HepG2 (cell line): Measurements from ENCODE around the gene CDO1. TPM values are rescaled to one million over a fixed set of nuclear protein-coding genes. Genes with fewer than 3 reads are reported as not detected.
A peak's percentile ranks its signal among the peaks of the same experiment; 100 is the strongest.

Source experiments
- ATAC-seq: fragments of 200-7000 bp; cut with Tn5 transposase; 3 replicates; pipeline ENCODE4 v1.9.1; 2020; ENCODE audit warnings: mild to moderate bottlenecking, moderate library complexity
- BruUV-seq: library from RNA; stranded (reverse); fragments of 400-500 nt; replicated peaks from 2 replicates; lab custom pipeline; 2021; lab: Mats Ljungman, UMichigan
- CTCF ChIA-PET: fragments of 300-600 bp; formaldehyde crosslinking; extraction: SDS; loops from one replicate; lab custom pipeline; 2021; ENCODE audit warnings: low total read pairs, inconsistent platforms, low intra/inter-chr PET ratio; lab: Yijun Ruan, JAX
- POLR2A ChIA-PET: fragments of 350-600 bp; sonication (Branson Sonifier 250); formaldehyde crosslinking; loops from one replicate; lab custom pipeline; 2020; ENCODE audit warnings: antibody characterized with exemption, inconsistent platforms; lab: Yijun Ruan, JAX
- DNase-seq: peaks from one replicate; pipeline ENCODE4 v3.0.0-alpha.2; 2015; ENCODE audit warnings: low spot score
- FAIRE-seq: peaks from 3 replicates; lab custom pipeline; 2011; peaks lifted over from hg19 to GRCh38; lab: Jason Lieb, UNC
- H2AFZ ChIP-seq: one replicate; pipeline ENCODE4 v1.6.1; 2011; ENCODE audit warnings: low read length, inconsistent platforms
- H3K27ac ChIP-seq: fragments of 300-600 bp; 3 replicates; pipeline ENCODE4 v1.8.0; 2011; ENCODE audit warnings: mixed run types, mild to moderate bottlenecking, mixed read lengths, low read length, inconsistent platforms; ENCODE audit not compliant: insufficient read depth; ENCODE audit errors: extremely low read length
- H3K27me3 ChIP-seq, 2 experiments: fragments of 200-600 bp in 1 of 2; 2 replicates in 1 of 2; 3 replicates in 1 of 2; pipeline versions ENCODE4 v1.6.0 to v1.8.0; 2011; ENCODE audit warnings: low read length in 2 of 2, mild to moderate bottlenecking in 2 of 2, moderate library complexity in 2 of 2, inconsistent platforms in 1 of 2; ENCODE audit not compliant: insufficient read depth in 2 of 2, control insufficient read depth in 1 of 2
- H3K36me3 ChIP-seq, 2 experiments: fragments of 200-600 bp in 1 of 2; replicated peaks in 1 of 2; 2 replicates in 1 of 2; 3 replicates in 1 of 2; pipeline versions ENCODE4 v1.5.1 to v1.8.0; 2011; ENCODE audit warnings: low read length in 2 of 2, inconsistent platforms in 1 of 2; ENCODE audit not compliant: insufficient read depth in 2 of 2, control insufficient read depth in 1 of 2
- H3K4me1 ChIP-seq: 2 replicates; pipeline ENCODE4 v1.5.1; 2012; ENCODE audit warnings: low read length, inconsistent platforms; ENCODE audit not compliant: insufficient read depth
- H3K4me2 ChIP-seq: 2 replicates; pipeline ENCODE4 v1.6.0; 2011; ENCODE audit warnings: low read depth, low read length, inconsistent platforms
- H3K4me3 ChIP-seq, 3 experiments: fragments of 200-600 bp in 1 of 3; sonication (generic), shearing (Covaris generic) in 1 of 3; replicated peaks in 1 of 3; 2 replicates each; pipeline ENCODE4 v1.5.1; 2011 to 2016; ENCODE audit warnings: low read length in 3 of 3, inconsistent platforms in 2 of 3, low read depth in 2 of 3, mild to moderate bottlenecking in 2 of 3, control low read depth in 1 of 3, mixed read lengths in 1 of 3; ENCODE audit not compliant: insufficient read depth in 1 of 3
- H3K79me2 ChIP-seq: one replicate; pipeline ENCODE4 v1.6.1; 2011; ENCODE audit warnings: low read length, inconsistent platforms; ENCODE audit not compliant: insufficient read depth
- H3K9ac ChIP-seq: 2 replicates; pipeline ENCODE4 v1.6.0; 2011; ENCODE audit warnings: mild to moderate bottlenecking, low read depth, low read length, inconsistent platforms; ENCODE audit not compliant: insufficient read depth
- H3K9me3 ChIP-seq: 2 replicates; pipeline ENCODE4 v1.5.1; 2012; ENCODE audit warnings: mild to moderate bottlenecking, low read length
- H4K20me1 ChIP-seq: 2 replicates; pipeline ENCODE4 v1.6.0; 2011; ENCODE audit warnings: inconsistent platforms, mild to moderate bottlenecking, low read length, moderate library complexity; ENCODE audit not compliant: insufficient read depth
- E2F1 ChIP-seq: sonication (generic); formaldehyde crosslinking; IDR thresholded peaks from 2 replicates; pipeline ENCODE4 v1.5.0; 2020; ENCODE audit warnings: missing genetic modification reagents
- EHMT2 ChIP-seq: fragments of 200-600 bp; sonication (generic); IDR thresholded peaks from 2 replicates; pipeline ENCODE4 v1.7.0; 2017; ENCODE audit warnings: antibody characterized with exemption, low read depth, low read length, borderline replicate concordance
- IRF2 ChIP-seq: IDR thresholded peaks from 2 replicates; pipeline ENCODE4 v1.6.1; 2018; ENCODE audit warnings: missing genetic modification reagents, missing compliant biosample characterization
- POLR2G ChIP-seq: fragments of 200-400 bp; formaldehyde crosslinking; IDR thresholded peaks from 2 replicates; pipeline ENCODE4 v1.6.1; 2018; ENCODE audit warnings: mild to moderate bottlenecking, low read depth, low read length, moderate library complexity
- RCOR2 ChIP-seq: IDR thresholded peaks from 2 replicates; pipeline ENCODE4 v1.6.1; 2016; ENCODE audit warnings: missing biosample characterization, missing genetic modification reagents
- ZFX ChIP-seq: sonication (generic); formaldehyde crosslinking; IDR thresholded peaks from 2 replicates; pipeline ENCODE4 v1.4.0; 2020; ENCODE audit warnings: mild to moderate bottlenecking, low read depth, missing genetic modification reagents, moderate library complexity
- ZGPAT ChIP-seq: IDR thresholded peaks from 2 replicates; pipeline ENCODE4 v1.6.1; 2016; ENCODE audit warnings: mild to moderate bottlenecking
- ZNF33B ChIP-seq: sonication (generic); formaldehyde crosslinking; IDR thresholded peaks from 2 replicates; pipeline ENCODE4 v1.5.1; 2020; ENCODE audit warnings: mild to moderate bottlenecking, missing genetic modification reagents
- ZNF549 ChIP-seq: sonication (generic); formaldehyde crosslinking; IDR thresholded peaks from 2 replicates; pipeline ENCODE4 v1.5.0; 2020; ENCODE audit warnings: missing genetic modification reagents
- ZNF577 ChIP-seq: sonication (generic); formaldehyde crosslinking; IDR thresholded peaks from 2 replicates; pipeline ENCODE4 v1.4.0; 2020; ENCODE audit warnings: mild to moderate bottlenecking, low read depth, missing genetic modification reagents, borderline replicate concordance
- ZNF589 ChIP-seq: sonication (generic); formaldehyde crosslinking; conservative IDR thresholded peaks from 2 replicates; pipeline ENCODE4 v1.8.0; 2022; ENCODE audit warnings: mild to moderate bottlenecking, moderate library complexity, missing genetic modification reagents
- ZNF629 ChIP-seq: sonication (generic); formaldehyde crosslinking; conservative IDR thresholded peaks from 2 replicates; pipeline ENCODE4 v1.5.0; 2020; ENCODE audit warnings: missing genetic modification reagents
- ZNF646 ChIP-seq: sonication (generic); formaldehyde crosslinking; IDR thresholded peaks from 2 replicates; pipeline ENCODE4 v1.9.0; 2021; ENCODE audit warnings: mild to moderate bottlenecking, missing genetic modification reagents
- ZNF713 ChIP-seq: sonication (generic); formaldehyde crosslinking; IDR thresholded peaks from 2 replicates; pipeline ENCODE4 v1.4.0; 2020; ENCODE audit warnings: mild to moderate bottlenecking, missing genetic modification reagents
- WGBS: methylation state at CpG from one replicate; pipeline ENCODE4 v1.1.6; 2017; ENCODE audit warnings: low lambda C conversion rate; 5-methylcytosine and 5-hydroxymethylcytosine counted together
- in situ Hi-C: cut with HindIII; loops from 2 replicates; pipeline ENCODE4 v1.10.0; 2017; ENCODE audit warnings: low pct_unique_long_range_greater_than_20kb; ENCODE audit not compliant: extremely low pct_ligation_motif_present
- intact Hi-C: fragments of 100-400 bp; cut with micrococcal nuclease; formaldehyde crosslinking; loops from one replicate; pipeline ENCODE4 v1.10.0; 2022; ENCODE audit not compliant: unreplicated experiment
- polyA plus RNA-seq, 8 experiments: library from polyadenylated mRNA; depleted of rRNA in 3 of 8; stranded (reverse) in 7 of 8; unstranded in 1 of 8; fragments of >200 nt; fragmentation: Illumina TruSeq in 4 of 8; extraction: Trizol in 4 of 8; gene quantifications; 2 replicates each; pipeline versions ENCODE4 v1.2.1 to v1.2.3, GENCODE V29; 2011 to 2016; ENCODE audit warnings: low read depth in 4 of 8, missing spikeins in 1 of 8, mixed read lengths in 1 of 8; ENCODE audit not compliant: insufficient read depth in 1 of 8
- total RNA-seq, 5 experiments: library from RNA; depleted of rRNA; stranded (reverse); fragments of >200 nt; fragmentation: Illumina TruSeq; extraction: Trizol; gene quantifications; 2 replicates each; pipeline ENCODE4 v1.2.3, GENCODE V29; 2016; ENCODE audit warnings: low read depth in 1 of 5

The CDO1 gene
- total and polyA plus RNA-seq, 2 of the 13 experiments (the other 11 are each of a cell fraction or from before 2014, with no cell fraction given), result 3.2 to 4.4 TPM

- no peaks in the 10 kb centered on the region for H3K9me3 ChIP-seq
- TSS peak; percentile 58 for BruUV-seq
- peak; percentile 88 for DNase-seq
- H3K36me3 ChIP-seq, result peaks cover 0 to 11% of the 10 kb centered on the region in 2 experiments; a peak in 2 of 5 replicates
- H3K4me1 ChIP-seq, result peaks cover 50% of the 10 kb centered on the region
- H3K4me2 ChIP-seq, result peak within 1 kb of the TSS; percentile 97
- H3K79me2 ChIP-seq, result peaks cover 83% of the 10 kb centered on the region
- H3K9ac ChIP-seq, result peak within 1 kb of the TSS; percentile 94
- peaks cover 13% of the 10 kb centered on the region for H4K20me1 ChIP-seq
- H3K27ac ChIP-seq, result peak within 1 kb of the TSS; percentile 99
- ChIA-PET POLR2A (no interaction called here), CTCF (no interaction called here)
- WGBS, result 26% methylated on average over 38 of the region's 65 CpGs
- no peaks in the 10 kb centered on the region; a peak in 1 of 5 replicates for H3K27me3 ChIP-seq
- ATAC-seq, result peak; percentile 85
- in situ Hi-C loops (loop anchor here (25.0 kb wide), 1 partner anchor 221 kb away; no protein-coding TSS in a partner anchor), intact Hi-C loops (loop anchor here (5.0 kb wide), 2 partner anchors 246 to 299 kb away; partner anchors contain the start of genes COMMD10 and FEM1C)
- H3K4me3 ChIP-seq, result peak within 1 kb of the TSS; percentile 77 to 98 (median 91)
- FAIRE-seq, result no peak
- peak within 1 kb of the TSS; percentile 100 for H2AFZ ChIP-seq
- peak; percentile 71; the same call in 1 of the 2 replicates for TF ChIP-seq ZNF589 (CRISPR knock-in tag)
- TF ChIP-seq RCOR2 (CRISPR knock-in tag), result peak; percentile 54; the same call in 1 of the 2 replicates
- TF ChIP-seq E2F1, result peak; percentile 53; the same call in 1 of the 2 replicates
- TF ChIP-seq ZNF713 (CRISPR knock-in tag), result no peak; the same call in none of the 2 replicates
- peak; percentile 93 for TF ChIP-seq POLR2G
- no peak for TF ChIP-seq ZNF549
- TF ChIP-seq ZNF646, result 0 out of 2 replicates have a peak, but pooled peaks have one; percentile 58
- 0 out of 2 replicates have a peak, but pooled peaks have one; percentile 4 for TF ChIP-seq ZNF629
- peak; percentile 94 for TF ChIP-seq ZGPAT
- peak; percentile 78; the same call in 1 of the 2 replicates for TF ChIP-seq IRF2 (CRISPR knock-in tag)
- peak; percentile 83; the same call in 1 of the 2 replicates for TF ChIP-seq ZNF33B
- no peak for TF ChIP-seq ZNF577 (CRISPR knock-in tag)
- no peak for TF ChIP-seq EHMT2
- peak; percentile 96 for TF ChIP-seq ZFX (CRISPR knock-in tag)
Measured at GRCh38 chr5:115841382-115842088, 25.1 kb upstream of the CDO1 start, which contains the start of the genes AP3S1 and ATG12. Gene AP3S1 (plus strand): TSS chr5:115841935. CDS start chr5:115842038, 103 bp downstream. Gene ATG12 (minus strand): TSS chr5:115841565. CDS start chr5:115841552, 13 bp downstream.
